HG03520 (cell line): Measurements from ENCODE around the gene PDK2.

Experiments used
- ATAC-seq: cut with Tn5 transposase; IDR thresholded peaks from one replicate; pipeline ENCODE4 v1.9.1; 2021; ENCODE audit warnings: mild to moderate bottlenecking, moderate library complexity; ENCODE audit not compliant: unreplicated experiment

PDK2 gene

DNA sequence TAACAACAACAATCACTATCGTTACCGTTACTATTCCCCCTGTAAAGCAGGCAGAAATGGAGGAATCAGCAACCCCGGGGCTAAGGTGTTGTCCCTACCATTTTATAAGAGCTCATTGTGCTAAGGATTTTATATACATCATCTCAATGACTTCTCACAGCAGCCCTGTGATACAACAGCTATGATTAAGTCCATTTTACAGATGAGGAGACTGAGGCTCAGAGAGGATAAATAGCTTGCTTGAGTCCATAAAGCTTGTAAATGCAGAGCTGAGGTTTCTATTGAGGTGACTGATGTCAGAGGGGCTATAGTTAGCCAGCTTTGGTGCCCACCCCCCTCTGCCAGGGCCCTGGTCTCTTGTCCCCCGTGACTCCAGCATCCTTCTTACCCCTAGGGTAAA is 16.7 kb upstream of the PDK2 start:
- ATAC-seq: no peak

DNA sequence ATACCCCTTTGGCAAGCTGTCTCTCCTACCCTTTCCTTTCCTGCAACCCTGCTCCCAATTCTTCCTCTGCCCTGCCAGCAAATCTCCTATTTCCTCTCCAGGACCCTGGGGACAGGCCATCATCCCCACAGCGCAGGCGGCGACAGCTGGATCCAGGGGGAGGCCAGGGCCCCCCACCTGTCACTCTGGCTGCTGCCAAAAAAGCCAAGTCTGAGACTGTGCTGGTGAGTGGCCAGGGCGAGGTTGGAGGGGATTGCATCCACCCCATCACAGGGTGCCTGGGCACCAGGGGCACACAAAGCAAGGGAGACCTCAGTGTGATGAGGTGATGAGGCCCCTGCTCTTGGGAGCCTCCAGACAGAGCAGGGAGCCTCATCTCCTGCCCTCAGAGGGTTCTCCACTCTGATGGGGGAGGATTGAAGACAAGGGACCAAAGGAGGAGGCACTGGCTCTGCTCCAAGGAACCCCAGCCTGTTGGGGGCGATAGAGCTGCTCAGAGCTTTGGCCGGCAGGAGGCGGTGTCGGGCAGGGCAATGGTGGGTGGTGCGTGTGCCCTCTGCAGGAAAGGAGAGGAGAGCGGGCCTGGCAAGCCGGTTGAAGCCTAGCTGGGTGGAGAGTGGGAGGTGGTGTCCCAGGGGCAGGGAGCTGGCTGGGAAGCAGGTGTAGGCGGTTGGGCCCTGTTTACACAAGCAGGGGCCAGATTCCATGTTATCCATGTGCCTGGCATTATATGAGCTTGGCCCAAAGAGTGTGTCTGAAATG is 15.6 kb upstream of the PDK2 start:
- no peak for ATAC-seq

DNA sequence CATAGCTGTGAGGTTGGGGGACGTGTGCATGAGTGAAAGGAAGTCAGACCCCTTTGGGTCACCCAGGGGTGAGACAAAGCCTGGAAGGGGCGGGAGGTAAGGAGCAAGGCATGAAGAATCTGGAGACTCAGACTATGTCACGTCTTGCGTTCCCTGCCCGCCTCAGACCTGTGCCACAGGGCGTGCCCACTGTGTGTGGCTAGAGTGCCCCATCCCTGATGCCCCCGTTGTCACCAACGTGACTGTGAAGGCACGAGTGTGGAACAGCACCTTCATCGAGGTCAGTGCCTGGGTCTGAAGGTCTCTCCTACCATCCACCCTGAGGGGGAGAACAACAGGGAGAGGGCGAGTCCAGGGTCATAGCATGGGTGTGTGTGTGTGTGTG is 15.1 kb upstream of the PDK2 start:
- no peak for ATAC-seq

DNA sequence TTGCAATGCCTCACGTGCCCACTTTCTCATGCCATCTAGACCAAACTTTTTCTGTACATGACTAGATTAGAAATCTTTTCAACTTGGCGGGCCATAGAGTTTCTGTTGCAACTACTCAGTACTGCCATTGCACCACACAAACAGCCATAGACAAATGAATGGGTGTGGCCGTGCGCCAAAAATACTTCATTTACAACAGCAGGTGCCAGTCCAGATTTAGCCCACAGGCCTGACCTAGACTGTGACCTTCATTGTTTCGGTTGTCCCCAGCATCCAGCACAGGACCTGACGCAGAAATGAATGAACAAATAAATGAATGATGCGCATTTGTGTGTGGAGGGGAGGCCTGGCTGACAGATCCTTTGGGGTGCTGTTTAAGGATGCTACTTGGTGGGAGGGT is 14.3 kb upstream of the PDK2 start:
- ATAC-seq: no peak

DNA sequence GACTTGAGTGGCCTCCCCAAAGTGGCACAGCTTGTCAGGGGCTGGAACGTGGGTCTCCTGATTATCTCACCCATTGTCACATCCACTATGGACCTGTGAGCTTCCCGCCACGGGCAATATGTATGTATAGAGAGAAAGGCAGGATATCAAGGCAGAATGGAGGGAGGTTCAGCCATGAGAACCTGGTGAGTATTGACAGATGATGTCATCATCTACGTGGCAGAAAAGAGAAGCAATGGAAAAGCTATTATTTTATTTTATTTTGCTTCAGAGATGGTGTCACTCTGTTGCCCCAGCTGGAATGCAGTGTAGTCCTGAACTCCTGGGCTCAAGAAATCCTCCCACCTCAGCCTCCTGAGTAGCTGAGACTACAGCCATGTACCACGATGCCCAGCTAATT is 13.4 kb upstream of the PDK2 start:
- ATAC-seq: no peak

DNA sequence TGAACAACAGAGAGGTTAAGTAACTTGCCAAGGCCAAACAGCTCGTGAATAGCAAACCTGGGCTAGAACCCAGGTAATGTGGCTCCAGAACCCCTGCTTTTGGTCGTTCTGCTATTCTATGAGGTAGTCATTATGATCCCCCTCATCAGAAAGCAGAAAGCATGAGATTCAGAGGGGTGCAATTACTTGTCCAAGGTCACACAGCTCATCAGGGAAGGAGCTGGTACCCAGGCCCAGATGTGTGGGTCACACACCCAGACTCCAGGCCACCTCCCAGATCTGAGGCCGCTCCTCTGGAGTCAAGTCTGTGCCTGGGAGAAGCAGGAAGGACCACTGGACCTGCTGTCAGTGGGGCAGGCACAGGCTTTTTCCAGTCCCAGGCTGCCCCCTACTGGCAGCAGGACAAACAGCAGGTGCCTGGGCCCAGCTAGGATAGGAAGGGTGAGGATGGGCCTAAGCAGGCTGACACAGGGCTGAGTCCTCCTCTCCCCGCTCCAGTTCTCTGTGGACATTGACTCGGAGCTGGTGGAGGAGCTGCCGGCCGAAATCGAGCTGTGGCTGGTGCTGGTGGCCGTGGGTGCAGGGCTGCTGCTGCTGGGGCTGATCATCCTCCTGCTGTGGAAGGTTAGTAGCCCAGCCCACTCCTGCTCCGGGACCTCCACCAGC is 7.8 kb upstream of the PDK2 start:
- peak; percentile 58 for ATAC-seq

DNA sequence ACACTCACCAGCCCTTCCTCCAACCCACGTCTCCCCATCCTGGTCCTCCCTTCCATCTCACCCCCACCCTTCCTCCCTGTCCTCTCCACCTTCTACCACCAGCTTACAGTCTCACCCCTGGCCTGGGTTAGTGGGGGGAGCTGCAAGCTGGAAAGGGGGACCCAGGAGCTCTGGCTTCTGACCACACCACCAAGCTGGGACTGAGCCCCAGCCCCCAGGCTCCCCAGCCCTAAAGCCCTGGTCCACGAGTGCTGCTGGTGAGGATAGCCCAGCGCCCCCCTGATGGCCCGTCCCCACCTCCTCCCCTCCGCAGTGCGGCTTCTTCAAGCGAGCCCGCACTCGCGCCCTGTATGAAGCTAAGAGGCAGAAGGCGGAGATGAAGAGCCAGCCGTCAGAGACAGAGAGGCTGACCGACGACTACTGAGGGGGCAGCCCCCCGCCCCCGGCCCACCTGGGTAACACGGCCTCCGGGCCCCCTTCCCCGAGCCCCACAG is 7.2 kb upstream of the PDK2 start:
- no peak for ATAC-seq

DNA sequence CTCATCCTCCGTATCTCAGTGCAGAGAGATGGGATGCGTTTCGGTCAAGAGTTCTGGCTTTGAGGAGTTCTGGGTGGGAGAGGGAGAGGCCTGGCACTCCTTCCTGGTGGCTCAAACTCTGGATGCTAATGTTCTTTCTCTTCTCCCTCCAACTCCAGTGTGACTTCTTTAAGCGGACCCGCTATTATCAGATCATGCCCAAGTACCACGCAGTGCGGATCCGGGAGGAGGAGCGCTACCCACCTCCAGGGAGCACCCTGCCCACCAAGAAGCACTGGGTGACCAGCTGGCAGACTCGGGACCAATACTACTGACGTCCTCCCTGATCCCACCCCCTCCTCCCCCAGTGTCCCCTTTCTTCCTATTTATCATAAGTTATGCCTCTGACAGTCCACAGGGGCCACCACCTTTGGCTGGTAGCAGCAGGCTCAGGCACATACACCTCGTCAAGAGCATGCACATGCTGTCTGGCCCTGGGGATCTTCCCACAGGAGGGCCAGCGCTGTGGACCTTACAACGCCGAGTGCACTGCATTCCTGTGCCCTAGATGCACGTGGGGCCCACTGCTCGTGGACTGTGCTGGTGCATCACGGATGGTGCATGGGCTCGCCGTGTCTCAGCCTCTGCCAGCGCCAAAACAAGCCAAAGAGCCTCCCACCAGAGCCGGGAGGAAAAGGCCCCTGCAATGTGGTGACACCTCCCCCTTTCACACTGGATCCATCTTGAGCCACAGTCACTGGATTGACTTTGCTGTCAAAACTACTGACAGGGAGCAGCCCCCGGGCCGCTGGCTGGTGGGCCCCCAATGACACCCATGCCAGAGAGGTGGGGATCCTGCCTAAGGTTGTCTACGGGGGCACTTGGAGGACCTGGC is 6.0 kb upstream of the PDK2 start:
- no peak for ATAC-seq

DNA sequence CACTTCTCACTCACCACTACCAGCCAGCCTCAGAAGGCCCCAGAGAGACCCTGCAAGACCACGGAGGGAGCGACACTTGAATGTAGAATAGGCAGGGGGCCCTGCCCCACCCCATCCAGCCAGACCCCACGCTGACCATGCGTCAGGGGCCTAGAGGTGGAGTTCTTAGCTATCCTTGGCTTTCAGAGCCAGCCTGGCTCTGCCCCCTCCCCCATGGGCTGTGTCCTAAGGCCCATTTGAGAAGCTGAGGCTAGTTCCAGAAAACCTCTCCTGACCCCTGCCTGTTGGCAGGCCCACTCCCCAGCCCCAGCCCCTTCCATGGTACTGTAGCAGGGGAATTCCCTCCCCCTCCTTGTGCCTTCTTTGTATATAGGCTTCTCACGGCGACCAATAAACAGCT is 5.1 kb upstream of the PDK2 start:
- no peak for ATAC-seq

DNA sequence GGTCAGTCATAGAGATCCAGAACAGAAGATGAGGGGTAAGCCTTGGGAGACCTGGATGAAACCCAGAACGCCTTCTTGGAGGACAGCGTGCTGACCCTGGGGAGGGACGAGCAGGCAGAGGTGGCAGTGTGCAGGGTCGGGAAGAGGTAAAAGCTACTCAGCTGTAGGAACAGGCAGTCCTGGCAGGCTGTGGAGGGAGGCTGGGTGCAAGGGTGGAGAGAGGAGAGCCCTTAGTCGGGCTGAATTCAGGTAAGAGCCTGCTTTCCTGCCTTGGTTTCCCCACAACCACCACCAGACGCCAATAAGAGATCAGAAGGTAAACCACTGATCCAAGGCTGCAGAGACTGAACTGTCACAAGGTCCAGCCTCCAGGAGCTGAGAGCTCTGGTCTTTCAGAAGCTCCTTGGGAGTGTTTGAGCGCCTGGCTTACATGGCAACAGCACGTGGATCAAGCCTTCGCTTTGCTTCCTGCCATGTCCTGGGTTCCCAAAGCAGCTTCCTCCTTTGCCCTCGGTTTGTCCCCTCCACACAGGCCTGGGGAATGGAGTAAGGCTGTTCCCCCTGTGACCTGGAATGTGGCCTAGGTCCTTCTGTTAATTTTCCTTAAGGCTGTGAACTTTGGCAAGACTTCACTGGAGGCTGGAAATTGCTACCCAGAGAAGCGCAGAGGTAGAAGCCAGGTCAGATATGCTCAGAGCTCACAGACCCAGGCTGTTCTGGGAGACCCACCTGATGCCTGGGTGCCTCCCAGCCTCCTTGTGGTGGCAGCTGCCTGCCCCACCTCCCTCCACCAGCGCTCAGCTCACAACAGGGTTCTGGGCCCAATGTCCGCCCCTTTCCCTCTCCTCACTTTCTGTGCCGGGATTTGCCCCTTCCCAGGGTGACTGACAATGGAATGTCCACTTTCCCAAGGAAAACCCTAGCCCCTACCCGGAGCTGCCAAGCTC is 3.9 kb upstream of the PDK2 start:
- no peak for ATAC-seq

DNA sequence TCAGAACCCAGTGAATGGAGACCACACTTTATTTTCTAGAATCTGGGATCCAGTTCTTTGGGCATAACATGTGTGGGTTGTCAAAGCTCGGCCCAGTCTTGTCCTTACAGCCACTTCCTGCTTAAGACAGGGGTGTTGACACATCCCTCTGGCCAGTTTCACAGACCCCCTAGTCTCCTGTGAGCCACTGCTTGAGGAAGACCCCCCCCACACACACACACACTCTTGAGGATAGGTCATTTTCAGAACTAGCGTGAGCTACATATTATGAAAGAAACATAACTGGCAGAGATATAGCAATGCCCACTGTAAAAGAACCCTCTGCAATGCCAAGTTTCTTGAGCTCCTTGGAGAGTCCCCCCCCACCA is 3.2 kb upstream of the PDK2 start:
- ATAC-seq: no peak

DNA sequence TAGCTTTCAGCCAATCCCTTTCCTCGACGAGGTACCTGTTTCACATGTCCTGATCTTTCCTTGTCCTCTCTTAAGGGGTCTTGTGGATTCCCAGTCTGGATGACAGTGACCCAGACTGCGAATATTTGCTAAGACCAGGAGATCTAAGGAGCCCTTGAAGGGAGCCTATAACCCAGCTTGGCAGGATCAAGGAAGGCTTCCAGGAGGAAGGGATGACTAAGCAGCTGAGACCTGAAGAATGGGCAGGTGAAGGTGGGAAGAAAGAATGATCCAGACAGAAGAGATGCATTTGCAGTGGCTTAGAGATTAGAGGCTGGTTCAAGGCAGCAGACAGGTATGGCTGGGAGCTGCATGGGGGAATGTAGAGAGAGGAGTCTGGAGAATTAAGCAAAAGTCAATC is 1.9 kb upstream of the PDK2 start:
- no peak for ATAC-seq

DNA sequence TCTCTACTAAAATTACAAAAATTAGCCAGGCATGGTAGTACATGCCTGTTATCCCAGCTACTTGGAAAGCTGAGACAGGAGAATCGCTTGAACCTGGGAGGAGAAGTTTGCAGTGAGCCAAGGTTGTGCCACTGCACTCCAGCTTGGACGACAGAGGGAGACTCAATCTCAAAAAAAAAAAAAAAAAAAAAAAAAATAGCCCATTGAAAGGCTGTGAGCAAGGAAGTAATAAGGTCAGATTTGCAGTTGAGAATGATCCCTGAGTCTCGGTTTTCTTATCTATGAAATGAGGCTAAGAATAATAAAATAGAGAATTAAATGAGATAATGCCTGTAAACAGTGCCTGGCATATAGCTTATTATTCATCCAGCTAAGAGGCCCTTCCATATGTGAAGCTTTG is 1.3 kb upstream of the PDK2 start:
- no peak for ATAC-seq

DNA sequence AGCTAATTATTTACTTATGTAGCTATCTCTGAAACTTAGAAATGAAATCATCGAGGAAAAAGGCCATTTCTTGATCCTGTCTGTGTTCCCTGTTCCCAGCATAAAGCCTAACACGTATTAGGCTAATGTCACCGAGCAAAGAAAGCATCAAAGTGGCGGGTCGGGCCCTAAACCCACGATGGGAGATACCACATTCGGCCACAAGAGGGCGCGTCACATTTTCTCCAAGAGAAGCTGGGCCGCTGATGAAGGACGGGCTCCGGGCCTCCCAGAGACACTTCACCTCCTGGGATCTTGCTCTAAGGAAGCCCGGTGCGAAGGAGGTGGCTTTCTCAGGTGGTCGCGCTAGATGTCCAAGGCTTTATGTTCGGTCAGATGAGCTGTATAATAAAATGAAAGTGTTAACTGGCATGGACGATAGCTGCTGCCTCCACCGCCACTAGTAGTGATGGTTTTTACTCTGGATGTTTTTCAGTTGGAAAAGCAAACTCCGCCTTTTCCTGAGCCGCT is 853 bp upstream of the PDK2 start:
- ATAC-seq: no peak

DNA sequence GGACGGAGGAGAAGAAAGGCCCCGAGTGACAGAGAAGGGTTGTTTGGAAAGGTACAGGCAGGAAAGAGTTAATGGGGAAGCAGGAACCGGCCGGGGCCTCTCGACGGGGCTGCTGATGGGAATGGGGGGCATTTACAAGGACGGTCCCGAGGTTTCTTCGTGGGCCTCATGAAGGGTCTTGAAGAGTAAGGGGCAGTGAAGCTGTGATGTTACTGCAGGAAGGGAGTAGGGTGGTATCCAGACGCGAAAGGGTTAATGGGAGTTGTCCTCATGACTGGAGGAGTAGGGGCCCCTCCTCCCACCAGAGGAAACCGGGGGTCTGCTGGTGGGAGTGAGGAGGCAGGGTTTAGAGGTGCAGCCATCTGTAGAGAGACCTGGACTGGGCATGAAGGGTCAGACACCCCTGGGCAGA is 481 bp downstream of the PDK2 start:
- ATAC-seq: no peak

DNA sequence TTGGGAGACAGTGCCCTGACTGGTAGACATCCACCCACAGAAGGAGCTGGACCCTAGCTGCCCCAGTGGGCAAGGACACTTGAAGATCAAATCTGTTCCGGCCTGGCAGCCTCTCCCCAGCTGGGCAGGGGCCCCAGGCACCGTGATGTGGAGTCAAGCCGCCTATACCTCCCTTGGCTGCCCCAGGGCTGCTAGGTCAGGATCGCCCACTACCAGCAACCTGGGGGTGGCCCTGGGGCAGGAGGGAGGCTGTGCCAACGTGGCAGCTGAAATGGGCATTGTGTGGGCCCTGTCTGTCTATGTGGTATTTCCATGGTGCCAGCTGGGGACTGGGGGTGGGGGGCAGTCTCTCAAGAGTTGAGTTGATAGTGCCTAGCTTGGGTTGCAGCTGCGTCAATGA is 941 bp downstream of the PDK2 start:
- no peak for ATAC-seq

DNA sequence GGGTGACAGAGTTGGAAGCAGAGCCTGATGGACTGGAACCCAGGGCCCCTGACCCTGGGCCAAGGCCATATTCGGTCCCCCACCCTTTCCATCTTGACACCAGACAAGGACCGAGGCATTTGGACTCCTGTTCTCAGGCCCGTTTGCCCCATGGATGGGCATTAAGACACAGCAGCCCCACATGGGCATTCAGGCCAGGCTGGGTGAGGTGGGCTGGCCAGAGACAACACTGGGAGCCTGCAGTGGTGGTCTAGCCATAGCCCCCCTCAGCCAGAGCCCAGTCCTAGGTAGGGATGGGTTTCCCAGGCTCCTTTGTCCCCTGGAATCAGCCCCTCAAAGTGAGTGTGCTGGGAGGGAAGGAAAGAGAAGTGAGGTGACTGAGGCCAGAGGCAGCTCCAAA is 1.6 kb downstream of the PDK2 start:
- ATAC-seq: no peak

DNA sequence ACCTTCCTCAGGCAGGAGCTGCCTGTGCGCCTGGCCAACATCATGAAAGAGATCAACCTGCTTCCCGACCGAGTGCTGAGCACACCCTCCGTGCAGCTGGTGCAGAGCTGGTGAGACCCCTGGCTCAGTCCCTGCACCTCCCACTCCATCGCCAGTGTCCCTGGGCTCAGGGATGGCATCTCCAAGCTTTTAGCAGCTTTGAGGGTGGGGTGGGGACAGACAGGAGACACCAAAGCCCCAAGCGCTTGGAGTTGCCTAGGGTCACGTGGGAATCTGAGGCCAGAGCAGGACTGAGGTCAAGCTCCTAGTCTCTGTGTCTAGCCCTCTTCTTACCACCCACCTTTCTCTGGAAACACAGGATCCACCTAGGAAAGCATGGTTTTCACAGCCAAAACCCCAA is 2.3 kb downstream of the PDK2 start:
- ATAC-seq: no peak

DNA sequence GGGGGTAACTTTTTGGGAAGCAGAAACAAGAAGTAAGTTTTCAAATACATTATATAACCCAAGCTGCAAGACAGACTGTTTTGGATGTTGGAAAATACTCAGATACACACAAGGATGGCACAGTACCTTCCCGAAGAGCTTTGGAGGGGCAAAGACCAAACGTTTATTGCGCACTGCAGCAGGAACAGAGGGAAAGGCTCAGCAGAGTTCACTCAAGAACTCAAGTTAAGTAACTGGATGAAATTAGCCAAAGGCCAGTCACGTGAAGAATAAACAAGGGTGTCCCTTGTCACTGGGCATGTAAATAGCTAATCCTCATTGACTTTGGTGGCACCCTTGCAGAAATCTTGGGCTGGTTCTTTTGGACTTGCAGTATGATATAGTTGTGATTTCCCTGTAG is 2.8 kb downstream of the PDK2 start:
- no peak for ATAC-seq

DNA sequence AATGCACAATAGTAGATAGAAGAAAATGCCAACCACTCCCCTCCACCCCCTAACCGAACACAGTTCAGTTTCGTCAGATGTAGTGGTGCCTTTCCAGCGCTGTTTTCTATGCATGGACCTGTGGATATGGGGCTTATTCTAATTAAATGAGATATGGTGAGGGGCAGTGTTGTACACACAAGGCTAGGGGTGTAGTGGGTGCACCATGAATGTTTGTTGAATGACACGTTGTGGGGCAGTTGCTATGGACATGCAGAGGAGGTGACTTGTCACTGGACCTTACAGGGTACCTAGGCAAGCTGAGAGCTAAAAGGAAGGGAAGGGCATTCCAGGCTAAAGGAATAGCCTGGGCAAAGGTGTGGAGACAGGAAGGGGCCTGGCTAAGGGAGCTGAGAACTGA is 3.4 kb downstream of the PDK2 start:
- no peak for ATAC-seq
